NCI-H1105 treated with DMSO at 0.1 percent for 48 hours (cell line): ENCODE data around the gene ACSM6.
"Not testable (repeated sequence)": the region's sequence is repeated elsewhere in the genome, so short reads cannot be mapped to it uniquely, and the experiment has no call there.

Source experiments
- DNase-seq: peaks from one replicate; lab custom pipeline; 2025; lab: John Stamatoyannopoulos, UW

Gene ACSM6

GRCh38 chr10:95217476-95217875 is 23.4 kb downstream of the ACSM6 start:
- DNase-seq = no peak

- DNase-seq = no peak
These were observed 26.5 kb downstream of the ACSM6 start for GRCh38 chr10:95220539-95220938.

GRCh38 chr10:95221124-95221523 is 27.1 kb downstream of the ACSM6 start:
- DNase-seq = no peak

GRCh38 chr10:95225136-95225535 is 31.1 kb downstream of the ACSM6 start:
- DNase-seq = no peak

- DNase-seq = not testable (repeated sequence)
These were observed 35.1 kb downstream of the ACSM6 start for GRCh38 chr10:95228934-95229723.

- no peak for DNase-seq
These were observed 35.9 kb downstream of the ACSM6 start for GRCh38 chr10:95229724-95230627.

- DNase-seq = not testable (repeated sequence)
These were observed 36.9 kb downstream of the ACSM6 start for GRCh38 chr10:95230677-95231586.

GRCh38 chr10:95233377-95234034 is 39.5 kb downstream of the ACSM6 start:
- DNase-seq = no peak

GRCh38 chr10:95234951-95235350 is 40.9 kb downstream of the ACSM6 start:
- no peak for DNase-seq

GRCh38 chr10:95235676-95236067 is 41.6 kb downstream of the ACSM6 start:
- DNase-seq = no peak

GRCh38 chr10:95236068-95236903 is 42.2 kb downstream of the ACSM6 start:
- DNase-seq = no peak

- no peak for DNase-seq
These were observed 43.5 kb downstream of the ACSM6 start for GRCh38 chr10:95237376-95238170.

GRCh38 chr10:95240096-95240495 is 46.1 kb downstream of the ACSM6 start:
- DNase-seq = not testable (repeated sequence)

- no peak for DNase-seq
These were observed 46.8 kb downstream of the ACSM6 start for GRCh38 chr10:95240811-95241210.

- peak; percentile 25 for DNase-seq
These were observed 47.5 kb downstream of the ACSM6 start for GRCh38 chr10:95241533-95241932.

GRCh38 chr10:95242581-95243317 is 48.7 kb downstream of the ACSM6 start:
- DNase-seq = no peak

GRCh38 chr10:95243318-95243617 is 49.2 kb downstream of the ACSM6 start:
- no peak for DNase-seq

GRCh38 chr10:95244152-95244551 is 50.1 kb downstream of the ACSM6 start:
- no peak for DNase-seq

GRCh38 chr10:95245425-95246055 is 51.5 kb downstream of the ACSM6 start:
- DNase-seq = no peak
